PC-3 (cell line): ENCODE results near the gene KLKB1. TPM values are rescaled to one million over a fixed set of nuclear protein-coding genes. Genes with fewer than 3 reads are reported as not detected.

ENCODE experiments used
- ATAC-seq: fragments of 200-7000 bp; cut with Tn5 transposase; 2 replicates; pipeline ENCODE4 v1.9.1; 2020; ENCODE audit warnings: mild to moderate bottlenecking, moderate library complexity
- BruUV-seq: library from RNA; stranded (reverse); fragments of 400-500 nt; replicated peaks from 2 replicates; lab custom pipeline; 2021; lab: Mats Ljungman, UMichigan
- CTCF ChIA-PET: fragments of 300-600 bp; sonication (Branson Sonifier 250); formaldehyde crosslinking; loops from one replicate; lab custom pipeline; 2022; ENCODE audit warnings: antibody characterized with exemption; lab: Charles Lee
- POLR2A ChIA-PET: fragments of 300-600 bp; sonication (Branson Sonifier 250); formaldehyde crosslinking; loops from one replicate; lab custom pipeline; 2022; ENCODE audit warnings: antibody characterized with exemption; ENCODE audit not compliant: unreplicated experiment; lab: Charles Lee
- DNase-seq: peaks from one replicate; pipeline ENCODE4 v3.0.0-alpha.2; 2015
- H2AFZ ChIP-seq: fragments of 300-600 bp; sonication (generic); 2 replicates; pipeline ENCODE4 v1.6.0; 2016; ENCODE audit warnings: antibody characterized with exemption, low read length
- H3F3A ChIP-seq: fragments of 300-600 bp; sonication (generic); one replicate; pipeline ENCODE4 v1.6.0; 2017; ENCODE audit warnings: antibody characterized with exemption, low read length, control low read depth, mild to moderate bottlenecking; ENCODE audit not compliant: unreplicated experiment
- H3K27ac ChIP-seq: fragments of 300-600 bp; sonication (generic); 2 replicates; pipeline ENCODE4 v1.5.1; 2016; ENCODE audit warnings: mild to moderate bottlenecking, low read length
- H3K27me3 ChIP-seq: fragments of 300-600 bp; sonication (generic); 2 replicates; pipeline ENCODE4 v1.6.1; 2016; ENCODE audit warnings: low read length, mixed read lengths
- H3K36me3 ChIP-seq: fragments of 300-600 bp; sonication (generic); 2 replicates; pipeline ENCODE4 v1.6.1; 2016; ENCODE audit warnings: low read depth, mixed run types, low read length, mixed read lengths
- H3K4me1 ChIP-seq: fragments of 300-600 bp; sonication (generic); 2 replicates; pipeline ENCODE4 v1.5.1; 2016; ENCODE audit warnings: low read length; ENCODE audit not compliant: insufficient read depth
- H3K4me2 ChIP-seq: fragments of 300-600 bp; sonication (generic); 2 replicates; pipeline ENCODE4 v1.6.0; 2016; ENCODE audit warnings: low read length
- H3K4me3 ChIP-seq: fragments of 300-600 bp; sonication (generic); 2 replicates; pipeline ENCODE4 v1.5.1; 2016; ENCODE audit warnings: mild to moderate bottlenecking, low read length, mixed read lengths
- H3K79me2 ChIP-seq: fragments of 300-600 bp; sonication (generic); 2 replicates; pipeline ENCODE4 v1.6.1; 2017; ENCODE audit warnings: low read length, mixed read lengths
- H3K9ac ChIP-seq: fragments of 300-600 bp; sonication (generic); 2 replicates; pipeline ENCODE4 v1.6.0; 2016; ENCODE audit warnings: mild to moderate bottlenecking, low read length
- H3K9me2 ChIP-seq: fragments of 300-600 bp; sonication (generic); replicated peaks from 2 replicates; pipeline ENCODE4 v1.6.1; 2016; ENCODE audit warnings: mixed run types, low read length, mixed read lengths
- H3K9me3 ChIP-seq: fragments of 300-600 bp; sonication (generic); 2 replicates; pipeline ENCODE4 v1.6.1; 2016; ENCODE audit warnings: low read length, mixed read lengths
- H4K20me1 ChIP-seq: fragments of 300-600 bp; sonication (generic); 2 replicates; pipeline ENCODE4 v1.6.1; 2016; ENCODE audit warnings: low read length, mixed read lengths
- CTCF ChIP-seq: fragments of 300-600 bp; sonication (generic); conservative IDR thresholded peaks from 2 replicates; pipeline ENCODE4 v1.5.1; 2017; ENCODE audit warnings: antibody characterized with exemption, low read depth, mild to moderate bottlenecking, low read length
- EZH2 ChIP-seq: fragments of 300-600 bp; sonication (generic); IDR thresholded peaks from one replicate; pipeline ENCODE4 v1.6.1; 2017; ENCODE audit warnings: antibody characterized with exemption, mild to moderate bottlenecking, low read length; ENCODE audit not compliant: unreplicated experiment
- EZH2phosphoT487 ChIP-seq: fragments of 300-600 bp; sonication (generic); IDR thresholded peaks from 2 replicates; pipeline ENCODE4 v1.6.1; 2018; ENCODE audit warnings: mild to moderate bottlenecking, antibody characterized with exemption, low read length, borderline replicate concordance
- intact Hi-C: fragments of 100-400 bp; cut with micrococcal nuclease; formaldehyde crosslinking; loops from 2 replicates; pipeline ENCODE4 v1.9.0; 2023
- total RNA-seq: library from RNA; depleted of rRNA; stranded (reverse); fragments of >200 nt; gene quantifications from 2 replicates; pipeline ENCODE4 v1.2.3, GENCODE V29; 2014

Gene KLKB1
- total RNA-seq, 1 experiment from 2014 or later: not detected

GRCh38 chr4:186265683-186266652 is 38.7 kb downstream of the KLKB1 start, which contains the start of gene F11:
TSS of gene F11 (plus strand) at chr4:186266189. CDS start at chr4:186267137, 948 bp downstream.
- BruUV-seq: no TSS peak
- ChIA-PET CTCF (no interaction called here), POLR2A (no interaction called here)
- no peak for DNase-seq
- Histone ChIP-seq H2AFZ (no peak within 1 kb of the TSS), H3K36me3 (no peaks in the 10 kb centered on the region), H3K27ac (no peak within 1 kb of the TSS), H3F3A (no peaks in the 10 kb centered on the region), H3K4me1 (no peaks in the 10 kb centered on the region), H3K9ac (no peak within 1 kb of the TSS), H3K9me2 (no peaks in the 10 kb centered on the region), H3K4me2 (no peak within 1 kb of the TSS), H3K79me2 (no peaks in the 10 kb centered on the region), H3K9me3 (no peaks in the 10 kb centered on the region), H4K20me1 (no peaks in the 10 kb centered on the region), H3K27me3 (peaks cover 68% of the 10 kb centered on the region), H3K4me3 (no peak within 1 kb of the TSS)
- no peak for ATAC-seq
- TF ChIP-seq EZH2phosphoT487: no peak
- TF ChIP-seq EZH2: no peak
- no peak for TF ChIP-seq CTCF
- intact Hi-C loops: no loop called here

GRCh38 chr4:186266729-186267456 is 39.6 kb downstream of the KLKB1 start:
- no peak overlapping the region for H3K27ac ChIP-seq
- ChIA-PET POLR2A (no interaction called here), CTCF (no interaction called here)
- TF ChIP-seq EZH2: no peak
- TF ChIP-seq CTCF: no peak
- no peak for TF ChIP-seq EZH2phosphoT487
- no peak overlapping the region for H3K9ac ChIP-seq
- no peak overlapping the region for H3K4me3 ChIP-seq
- no peak overlapping the region for H2AFZ ChIP-seq
- no peak overlapping the region for H3K4me2 ChIP-seq
- no peaks in the 10 kb centered on the region for H3F3A ChIP-seq
- H3K9me3 ChIP-seq: no peaks in the 10 kb centered on the region
- no peaks in the 10 kb centered on the region for H3K36me3 ChIP-seq
- BruUV-seq: no TSS peak
- ATAC-seq: no peak
- no peaks in the 10 kb centered on the region for H3K9me2 ChIP-seq
- intact Hi-C loops: no loop called here
- peaks cover 77% of the 10 kb centered on the region for H3K27me3 ChIP-seq
- H3K79me2 ChIP-seq: no peaks in the 10 kb centered on the region
- no peak for DNase-seq
- no peaks in the 10 kb centered on the region for H4K20me1 ChIP-seq
- H3K4me1 ChIP-seq: no peaks in the 10 kb centered on the region
